Fibroblast of skin of right quadriceps (primary cell): ENCODE results near the gene DENND1A.
A peak's percentile ranks its signal among the peaks of the same experiment; 100 is the strongest.

ENCODE experiments used
- DNase-seq: peaks from one replicate; pipeline ENCODE4 v3.0.0-alpha.2; 2013

Gene DENND1A

GRCh38 chr9:123717581-123718175, 212.2 kb downstream of the DENND1A start:
- DNase-seq, result no peak

GRCh38 chr9:123716339-123716945, 213.5 kb downstream of the DENND1A start:
- no peak for DNase-seq

GRCh38 chr9:123715258-123715657, 214.7 kb downstream of the DENND1A start:
- no peak for DNase-seq

GRCh38 chr9:123713282-123713681, 216.6 kb downstream of the DENND1A start:
- DNase-seq, result no peak

GRCh38 chr9:123712399-123712798, 217.5 kb downstream of the DENND1A start:
- peak; percentile 11 for DNase-seq

GRCh38 chr9:123710299-123710698, 219.6 kb downstream of the DENND1A start:
- peak; percentile 84 for DNase-seq

GRCh38 chr9:123702483-123702882, 227.4 kb downstream of the DENND1A start:
- no peak for DNase-seq

- no peak for DNase-seq
Measured at GRCh38 chr9:123697686-123698085, 232.2 kb downstream of the DENND1A start.

GRCh38 chr9:123696476-123696875, 233.4 kb downstream of the DENND1A start:
- peak; percentile 55 for DNase-seq

- peak; percentile 71 for DNase-seq
Measured at GRCh38 chr9:123695386-123695785, 234.5 kb downstream of the DENND1A start.

GRCh38 chr9:123691765-123692303, 238.1 kb downstream of the DENND1A start:
- no peak for DNase-seq

GRCh38 chr9:123689701-123690428, 240.1 kb downstream of the DENND1A start:
- no peak for DNase-seq

GRCh38 chr9:123687246-123687751, 242.6 kb downstream of the DENND1A start:
- no peak for DNase-seq

- no peak for DNase-seq
Measured at GRCh38 chr9:123686829-123687192, 243.1 kb downstream of the DENND1A start.

GRCh38 chr9:123686131-123686828, 243.6 kb downstream of the DENND1A start:
- peak; percentile 71 for DNase-seq

- DNase-seq, result no peak
Measured at GRCh38 chr9:123685489-123686083, 244.3 kb downstream of the DENND1A start.

- DNase-seq, result no peak
Measured at GRCh38 chr9:123684393-123685149, 245.4 kb downstream of the DENND1A start.

- DNase-seq, result no peak
Measured at GRCh38 chr9:123682746-123683145, 247.2 kb downstream of the DENND1A start.

- DNase-seq, result no peak
Measured at GRCh38 chr9:123680352-123680751, 249.6 kb downstream of the DENND1A start.

GRCh38 chr9:123679330-123679987, 250.5 kb downstream of the DENND1A start:
- DNase-seq, result no peak

GRCh38 chr9:123678878-123679329, 251.0 kb downstream of the DENND1A start:
- DNase-seq, result peak; percentile 17
